ENCODE data around the gene RSPH10B2.
"Not testable (repeated sequence)": the region's sequence is repeated elsewhere in the genome, so short reads cannot be mapped to it uniquely, and the experiment has no call there.

The RSPH10B2 gene

DNA sequence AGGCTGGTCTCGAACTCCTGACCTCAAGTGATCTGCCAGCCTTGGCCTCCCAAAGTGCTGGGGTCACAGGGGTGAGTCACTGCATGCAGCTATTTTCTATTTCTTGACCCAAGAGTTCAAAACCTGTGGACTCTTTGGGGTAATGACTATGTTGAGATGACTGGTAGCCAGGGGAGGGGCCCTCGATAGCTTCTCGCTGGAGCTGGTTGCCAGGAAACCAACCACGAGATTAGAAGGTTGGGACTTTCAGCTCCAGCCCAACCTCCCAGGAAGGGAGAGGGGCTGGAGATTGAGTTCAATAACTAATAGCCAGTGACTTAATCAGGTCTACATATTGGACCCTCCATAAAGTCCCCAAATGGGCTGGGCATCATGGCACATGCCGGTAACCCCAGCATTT lies 43.3 kb downstream of the RSPH10B2 start:
- not testable (repeated sequence) for H3K4me2 ChIP-seq (ENCODE audit: low read depth, low read length); H3K9me2 ChIP-seq (replicated peaks; ENCODE audit: insufficient read depth, low read length); H3K4me3 ChIP-seq (ENCODE audit: low read length); H4K20me1 ChIP-seq (ENCODE audit: insufficient read depth, low read length); H3K27me3 ChIP-seq (replicated peaks; ENCODE audit: insufficient read depth, low read length); H3K36me3 ChIP-seq (replicated peaks; ENCODE audit: insufficient read depth, low read length); H2AFZ ChIP-seq (ENCODE audit: low read length); DNase-seq; H3K79me2 ChIP-seq (ENCODE audit: low read length); H3K9ac ChIP-seq (ENCODE audit: low read length); H3K9me3 ChIP-seq (replicated peaks; ENCODE audit: insufficient read depth, low read length); H3K4me1 ChIP-seq (ENCODE audit: low read length); H3F3A ChIP-seq (ENCODE audit: insufficient read depth, low read length); H3K27ac ChIP-seq (ENCODE audit: low read length)

GRCh38 chr7:6798047-6798446 lies 44.1 kb downstream of the RSPH10B2 start:
- H3K79me2 ChIP-seq (ENCODE audit: low read length); DNase-seq; H3K9ac ChIP-seq (ENCODE audit: low read length): not testable (repeated sequence)

GRCh38 chr7:6799887-6800286 lies 46.0 kb downstream of the RSPH10B2 start:
- not testable (repeated sequence) for H2AFZ ChIP-seq (ENCODE audit: low read length); H3K4me2 ChIP-seq (ENCODE audit: low read depth, low read length); H3K36me3 ChIP-seq (replicated peaks; ENCODE audit: insufficient read depth, low read length); H3K9ac ChIP-seq (ENCODE audit: low read length); DNase-seq; H3K9me3 ChIP-seq (replicated peaks; ENCODE audit: insufficient read depth, low read length); H3K27ac ChIP-seq (ENCODE audit: low read length); H3K4me3 ChIP-seq (ENCODE audit: low read length); H3F3A ChIP-seq (ENCODE audit: insufficient read depth, low read length); H3K79me2 ChIP-seq (ENCODE audit: low read length); H3K27me3 ChIP-seq (replicated peaks; ENCODE audit: insufficient read depth, low read length); H4K20me1 ChIP-seq (ENCODE audit: insufficient read depth, low read length); H3K9me2 ChIP-seq (replicated peaks; ENCODE audit: insufficient read depth, low read length); H3K4me1 ChIP-seq (ENCODE audit: low read length)

More at GRCh38 chr7:6798047-6798446, 44.1 kb downstream of the RSPH10B2 start:
- not testable (repeated sequence) for H3K9me2 ChIP-seq (replicated peaks; ENCODE audit: insufficient read depth, low read length); H3K4me1 ChIP-seq (ENCODE audit: low read length); H3K4me3 ChIP-seq (ENCODE audit: low read length); H4K20me1 ChIP-seq (ENCODE audit: insufficient read depth, low read length); H3K36me3 ChIP-seq (replicated peaks; ENCODE audit: insufficient read depth, low read length); H3K4me2 ChIP-seq (ENCODE audit: low read depth, low read length); H3K9me3 ChIP-seq (replicated peaks; ENCODE audit: insufficient read depth, low read length); H3K27ac ChIP-seq (ENCODE audit: low read length); H2AFZ ChIP-seq (ENCODE audit: low read length); H3F3A ChIP-seq (ENCODE audit: insufficient read depth, low read length); H3K27me3 ChIP-seq (replicated peaks; ENCODE audit: insufficient read depth, low read length)

- not testable (repeated sequence) for H2AFZ ChIP-seq (ENCODE audit: low read length); H3K9me3 ChIP-seq (replicated peaks; ENCODE audit: insufficient read depth, low read length); H3K4me1 ChIP-seq (ENCODE audit: low read length); H3K36me3 ChIP-seq (replicated peaks; ENCODE audit: insufficient read depth, low read length); H3K4me3 ChIP-seq (ENCODE audit: low read length); H3F3A ChIP-seq (ENCODE audit: insufficient read depth, low read length); H4K20me1 ChIP-seq (ENCODE audit: insufficient read depth, low read length); DNase-seq; H3K9me2 ChIP-seq (replicated peaks; ENCODE audit: insufficient read depth, low read length); H3K9ac ChIP-seq (ENCODE audit: low read length); H3K27ac ChIP-seq (ENCODE audit: low read length); H3K4me2 ChIP-seq (ENCODE audit: low read depth, low read length); H3K27me3 ChIP-seq (replicated peaks; ENCODE audit: insufficient read depth, low read length); H3K79me2 ChIP-seq (ENCODE audit: low read length)
Measured at GRCh38 chr7:6800331-6800730, 46.4 kb downstream of the RSPH10B2 start.

- H2AFZ ChIP-seq (ENCODE audit: low read length); H3K9ac ChIP-seq (ENCODE audit: low read length); H3F3A ChIP-seq (ENCODE audit: insufficient read depth, low read length); H3K79me2 ChIP-seq (ENCODE audit: low read length); H4K20me1 ChIP-seq (ENCODE audit: insufficient read depth, low read length); H3K4me3 ChIP-seq (ENCODE audit: low read length); H3K27ac ChIP-seq (ENCODE audit: low read length); H3K4me2 ChIP-seq (ENCODE audit: low read depth, low read length); H3K9me3 ChIP-seq (replicated peaks; ENCODE audit: insufficient read depth, low read length); H3K36me3 ChIP-seq (replicated peaks; ENCODE audit: insufficient read depth, low read length); DNase-seq; H3K4me1 ChIP-seq (ENCODE audit: low read length); H3K9me2 ChIP-seq (replicated peaks; ENCODE audit: insufficient read depth, low read length); H3K27me3 ChIP-seq (replicated peaks; ENCODE audit: insufficient read depth, low read length): not testable (repeated sequence)
Measured at GRCh38 chr7:6807393-6807918, 53.6 kb downstream of the RSPH10B2 start.

GRCh38 chr7:6807959-6808358 lies 54.1 kb downstream of the RSPH10B2 start:
- H3K9me3 ChIP-seq (replicated peaks; ENCODE audit: insufficient read depth, low read length); H3K9me2 ChIP-seq (replicated peaks; ENCODE audit: insufficient read depth, low read length); H3K27ac ChIP-seq (ENCODE audit: low read length); H3F3A ChIP-seq (ENCODE audit: insufficient read depth, low read length); H3K79me2 ChIP-seq (ENCODE audit: low read length); H3K4me2 ChIP-seq (ENCODE audit: low read depth, low read length); H3K27me3 ChIP-seq (replicated peaks; ENCODE audit: insufficient read depth, low read length); H3K36me3 ChIP-seq (replicated peaks; ENCODE audit: insufficient read depth, low read length); H4K20me1 ChIP-seq (ENCODE audit: insufficient read depth, low read length); H3K4me3 ChIP-seq (ENCODE audit: low read length); H3K4me1 ChIP-seq (ENCODE audit: low read length); H3K9ac ChIP-seq (ENCODE audit: low read length); DNase-seq; H2AFZ ChIP-seq (ENCODE audit: low read length): not testable (repeated sequence)

GRCh38 chr7:6813011-6813410 lies 59.1 kb downstream of the RSPH10B2 start:
- not testable (repeated sequence) for H3F3A ChIP-seq (ENCODE audit: insufficient read depth, low read length); DNase-seq; H3K36me3 ChIP-seq (replicated peaks; ENCODE audit: insufficient read depth, low read length); H2AFZ ChIP-seq (ENCODE audit: low read length); H3K4me3 ChIP-seq (ENCODE audit: low read length); H4K20me1 ChIP-seq (ENCODE audit: insufficient read depth, low read length); H3K27ac ChIP-seq (ENCODE audit: low read length); H3K27me3 ChIP-seq (replicated peaks; ENCODE audit: insufficient read depth, low read length); H3K9me3 ChIP-seq (replicated peaks; ENCODE audit: insufficient read depth, low read length); H3K4me1 ChIP-seq (ENCODE audit: low read length); H3K9me2 ChIP-seq (replicated peaks; ENCODE audit: insufficient read depth, low read length); H3K9ac ChIP-seq (ENCODE audit: low read length); H3K4me2 ChIP-seq (ENCODE audit: low read depth, low read length); H3K79me2 ChIP-seq (ENCODE audit: low read length)

DNA sequence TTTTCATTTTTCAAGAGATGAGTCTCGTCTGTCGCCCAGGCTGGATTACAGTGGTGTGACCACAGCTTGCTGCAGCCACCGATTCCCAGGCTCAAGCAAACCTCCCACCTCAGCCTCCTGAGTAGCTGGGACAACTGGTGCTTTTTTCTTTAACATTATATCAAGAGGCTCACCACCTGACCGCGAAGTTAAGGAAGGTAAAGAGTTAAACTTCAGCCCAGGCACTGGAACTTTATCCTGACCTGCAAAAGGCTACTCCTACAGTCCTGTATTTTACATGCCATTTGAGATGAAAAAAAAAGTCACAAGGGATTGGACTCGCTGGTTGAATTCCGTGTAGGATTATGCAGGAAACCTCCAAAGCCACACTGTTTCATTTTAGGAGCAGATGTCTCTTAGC lies 61.6 kb downstream of the RSPH10B2 start:
- H3K27me3 ChIP-seq (replicated peaks; ENCODE audit: insufficient read depth, low read length); DNase-seq; H3K79me2 ChIP-seq (ENCODE audit: low read length); H3K4me1 ChIP-seq (ENCODE audit: low read length); H3K4me2 ChIP-seq (ENCODE audit: low read depth, low read length); H3K4me3 ChIP-seq (ENCODE audit: low read length); H3K27ac ChIP-seq (ENCODE audit: low read length); H2AFZ ChIP-seq (ENCODE audit: low read length); H3K36me3 ChIP-seq (replicated peaks; ENCODE audit: insufficient read depth, low read length); H3K9ac ChIP-seq (ENCODE audit: low read length); H3K9me3 ChIP-seq (replicated peaks; ENCODE audit: insufficient read depth, low read length); H3F3A ChIP-seq (ENCODE audit: insufficient read depth, low read length); H4K20me1 ChIP-seq (ENCODE audit: insufficient read depth, low read length); H3K9me2 ChIP-seq (replicated peaks; ENCODE audit: insufficient read depth, low read length): not testable (repeated sequence)
